HG03066 (cell line): ENCODE measurements around the gene DUSP22.
A peak's percentile ranks its signal among the peaks of the same experiment; 100 is the strongest.
"Not testable (repeated sequence)": the region's sequence is repeated elsewhere in the genome, so short reads cannot be mapped to it uniquely, and the experiment has no call there.

Experiments
- ATAC-seq: cut with Tn5 transposase; IDR thresholded peaks from one replicate; pipeline ENCODE4 v1.9.1; 2021; ENCODE audit warnings: low read depth; ENCODE audit not compliant: unreplicated experiment

DUSP22 gene

GRCh38 chr6:279341-280029, 12.8 kb upstream of the DUSP22 start:
- no peak for ATAC-seq

GRCh38 chr6:280775-281468, 11.4 kb upstream of the DUSP22 start:
- ATAC-seq: no peak

GRCh38 chr6:281469-282103, 10.7 kb upstream of the DUSP22 start:
- no peak for ATAC-seq

- ATAC-seq: no peak
Measured at GRCh38 chr6:282177-282866, 10.0 kb upstream of the DUSP22 start.

GRCh38 chr6:282867-283416, 9.3 kb upstream of the DUSP22 start:
- ATAC-seq: no peak

- no peak for ATAC-seq
Measured at GRCh38 chr6:284486-284885, 7.8 kb upstream of the DUSP22 start.

- ATAC-seq: no peak
Measured at GRCh38 chr6:285030-285771, 7.1 kb upstream of the DUSP22 start.

GRCh38 chr6:285902-286301, 6.4 kb upstream of the DUSP22 start:
- ATAC-seq: not testable (repeated sequence)

GRCh38 chr6:286681-287488, 5.4 kb upstream of the DUSP22 start:
- no peak for ATAC-seq

- ATAC-seq: no peak
Measured at GRCh38 chr6:287489-287860, 4.8 kb upstream of the DUSP22 start.

GRCh38 chr6:288866-289265, 3.4 kb upstream of the DUSP22 start:
- no peak for ATAC-seq

GRCh38 chr6:290111-290922, 2.0 kb upstream of the DUSP22 start:
- no peak for ATAC-seq

- ATAC-seq: no peak
Measured at GRCh38 chr6:291204-291696, 1.0 kb upstream of the DUSP22 start.

GRCh38 chr6:292506-293192, 362 bp downstream of the DUSP22 start:
- peak; percentile 32 for ATAC-seq

GRCh38 chr6:293193-294174, 1.2 kb downstream of the DUSP22 start:
- ATAC-seq: no peak

GRCh38 chr6:294656-295565, 2.6 kb downstream of the DUSP22 start:
- ATAC-seq: no peak
